Pancreas (tissue), 10 donors: ENCODE measurements around the gene NOP58. TPM values are rescaled to one million over a fixed set of nuclear protein-coding genes. Genes with fewer than 3 reads are reported as not detected.

Experiments used
- ATAC-seq, 4 donors: fragments of 200-7000 bp; cut with Tn5 transposase; one replicate each; pipeline versions ENCODE4 v1.8.0 to v1.9.1; 2020; ENCODE audit warnings: mild to moderate bottlenecking in 4 of 4, moderate library complexity in 4 of 4
- DNase-seq, 6 donors: peaks; one replicate each; pipeline ENCODE4 v3.0.0-alpha.2; 2020
- FAIRE-seq: peaks from 2 replicates; lab custom pipeline; 2012; peaks lifted over from hg19 to GRCh38; lab: Jason Lieb, UNC
- H3K27ac ChIP-seq, 4 donors: fragments of 200-600 bp; sonication (generic); 1 replicate in 3 of 4; 2 replicates in 1 of 4; pipeline versions ENCODE4 v1.5.0 to v1.8.0; 2020
- H3K27me3 ChIP-seq, 4 donors: fragments of 200-600 bp; one replicate each; pipeline ENCODE4 v1.8.0; 2021
- H3K36me3 ChIP-seq, 3 donors: fragments of 200-600 bp; sonication (generic) in 1 of 3; one replicate each; pipeline versions ENCODE4 v1.5.0 to v1.8.0; 2020 to 2021
- H3K4me1 ChIP-seq, 3 donors: fragments of 200-600 bp; one replicate each; pipeline ENCODE4 v1.8.0; 2021
- H3K4me3 ChIP-seq, 4 donors: fragments of 200-600 bp; sonication (generic) in 2 of 4; one replicate each; pipeline versions ENCODE4 v1.5.0 to v1.8.0; 2020 to 2021
- H3K9me3 ChIP-seq, 4 donors: fragments of 200-600 bp; one replicate each; pipeline ENCODE4 v1.8.0; 2021
- CTCF ChIP-seq, 4 donors: fragments of 200-600 bp; sonication (generic) in 3 of 4; IDR thresholded peaks; one replicate each; pipeline versions ENCODE4 v1.5.0 to v1.8.0; 2021; ENCODE audit warnings: antibody characterized with exemption in 4 of 4
- WGBS, 2 donors: extraction: QIAGEN DNeasy Blood & Tissue Kit; methylation state at CpG; one replicate each; pipeline ENCODE4 v1.1.7; 2013; 5-methylcytosine and 5-hydroxymethylcytosine counted together
- intact Hi-C, 3 donors: fragments of 100-400 bp; cut with DNase I; formaldehyde crosslinking; loops; one replicate each; pipeline versions ENCODE4 v1.11.1 to v1.14.2; 2022
- polyA plus RNA-seq, 2 donors: library from polyadenylated mRNA; stranded (reverse); fragments of 200-250 nt; gene quantifications; one replicate each; pipeline ENCODE4 v1.2.3, GENCODE V29; 2013
- total RNA-seq, 6 donors: library from RNA; stranded (reverse); fragmentation: NEBNext Ultra II Directional in 4 of 6; extraction: Animal tissue kit (Norgen Biotek cat#: 25700) in 4 of 6; gene quantifications; one replicate each; pipeline versions ENCODE4 v1.2.1 to v1.2.4, GENCODE V29; 2021 to 2023
- donor health status: healthy with polysubstance abuse.
- donor health status: DM: no; HTN: no; CAD: no; lungs with moderate emphysema.
- donor health status: DM: no; HTN: no; CAD: no.
- donor health status: control.
- donor health status: control.
- donor health status: Bipolar disorder and iron deficiency.
- donor health status: DM: yes; HTN: yes; CAD: no.
- donor health status: DM: no; HTN: no; CAD: no.
- donor health status: DM: no; HTN: no; CAD: no.
- donor health status: DM: yes; HTN: yes; CAD: no.

The NOP58 gene
- total and polyA plus RNA-seq, 8 donors: 16.6 to 92.7 (median 30.9) TPM

- ATAC-seq (no peak), FAIRE-seq (no peak), DNase-seq (no peak)
- Histone ChIP-seq H3K27me3 (no peaks in the 10 kb centered on the region), H3K4me3 (no peak overlapping the region), H3K9me3 (no peaks in the 10 kb centered on the region), H3K36me3 (no peaks in the 10 kb centered on the region), H3K4me1 (no peaks in the 10 kb centered on the region), H3K27ac (no peak overlapping the region)
- TF ChIP-seq CTCF (IDR thresholded peaks at IDR 0.05): no peak
- 54 to 60% methylated on average over 3 of the region's 3 CpGs for WGBS, 2 donors
- intact Hi-C loops: no loop called here
Measured at GRCh38 chr2:202339071-202339870, 73.7 kb downstream of the NOP58 start.

GRCh38 chr2:202344178-202344577 is 78.6 kb downstream of the NOP58 start:
- WGBS, 2 donors: 57 to 85% methylated on average over 1 of the region's 1 CpG
- no peak for FAIRE-seq
- no peak for ATAC-seq
- intact Hi-C loops: no loop called here
- Histone ChIP-seq H3K27me3 (no peaks in the 10 kb centered on the region), H3K9me3 (no peaks in the 10 kb centered on the region), H3K4me1 (no peaks in the 10 kb centered on the region), H3K4me3 (no peak overlapping the region), H3K36me3 (no peaks in the 10 kb centered on the region), H3K27ac (no peak overlapping the region)
- no peak for DNase-seq
- no peak for TF ChIP-seq CTCF (IDR thresholded peaks at IDR 0.05)

GRCh38 chr2:202346180-202346579 is 80.6 kb downstream of the NOP58 start:
- no peak for DNase-seq
- Histone ChIP-seq H3K4me3 (no peak overlapping the region), H3K9me3 (no peaks in the 10 kb centered on the region), H3K4me1 (no peaks in the 10 kb centered on the region), H3K36me3 (no peaks in the 10 kb centered on the region), H3K27me3 (no peaks in the 10 kb centered on the region), H3K27ac (no peak overlapping the region)
- TF ChIP-seq CTCF (IDR thresholded peaks at IDR 0.05): no peak
- no peak for ATAC-seq
- no peak for FAIRE-seq
- 92 to 94% methylated on average over 7 of the region's 7 CpGs for WGBS, 2 donors
- intact Hi-C loops: no loop called here

Other genes starting within 250 kb of the NOP58 start
- 1 to 10 TPM in 3 of 6 donors, under 1 TPM in 3; 0.60 to 5.2 (median 1.5) TPM for gene FZD7, start 231.9 kb upstream of the NOP58 start, total RNA-seq
- 1 to 10 TPM in 1 of 2 donors, under 1 TPM in 1; 0.53 to 1.2 TPM for gene FZD7, start 231.9 kb upstream of the NOP58 start, polyA plus RNA-seq
- gene KIAA2012, start 192.5 kb upstream of the NOP58 start, total RNA-seq: not detected
- gene KIAA2012, start 192.5 kb upstream of the NOP58 start, polyA plus RNA-seq: under 1 TPM; 0.04 to 0.09 TPM
- 10 to 100 TPM; 20.4 to 43.8 (median 27.7) TPM for gene SUMO1, start 27.2 kb upstream of the NOP58 start, total RNA-seq
- gene SUMO1, start 27.2 kb upstream of the NOP58 start, polyA plus RNA-seq: 10 to 100 TPM; 45.2 to 62.3 TPM
- 10 to 100 TPM; 10.1 to 30.8 (median 12.8) TPM for gene BMPR2, start 110.6 kb downstream of the NOP58 start, total RNA-seq
- gene BMPR2, start 110.6 kb downstream of the NOP58 start, polyA plus RNA-seq: 1 to 10 TPM; 2.5 to 5.6 TPM